ENCODE data around the gene ARG2. TPM values are rescaled to one million over a fixed set of nuclear protein-coding genes. Genes with fewer than 3 reads are reported as not detected.
A peak's percentile ranks its signal among the peaks of the same experiment; 100 is the strongest.

ARG2 gene
- total RNA-seq, 1 experiment from 2014 or later = 7.0 TPM

DNA sequence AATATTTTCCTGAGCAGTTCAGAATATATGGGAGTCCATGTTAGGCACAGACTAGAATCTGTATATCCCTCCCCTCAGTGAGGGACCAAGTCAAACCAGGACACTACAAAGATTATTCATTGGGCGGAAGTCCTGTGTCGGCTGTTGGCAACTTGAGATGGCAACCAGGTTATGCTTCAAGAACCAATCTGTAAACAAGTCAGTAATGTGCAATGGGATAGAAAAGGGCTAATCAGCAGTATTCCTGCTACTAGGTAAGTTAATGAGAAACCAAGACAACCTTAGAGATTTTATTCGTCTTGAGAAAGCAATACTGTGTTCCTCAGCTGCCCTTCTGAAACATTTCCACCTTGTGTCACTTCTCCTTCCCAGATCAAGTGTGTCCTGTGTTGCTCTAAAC lies 26.4 kb downstream of the ARG2 start (continued):
- no peak for TF ChIP-seq YY1 (IDR thresholded peaks at IDR 0.05; ENCODE audit: extremely low read depth, insufficient replicate concordance, low read depth, low read length)

DNA sequence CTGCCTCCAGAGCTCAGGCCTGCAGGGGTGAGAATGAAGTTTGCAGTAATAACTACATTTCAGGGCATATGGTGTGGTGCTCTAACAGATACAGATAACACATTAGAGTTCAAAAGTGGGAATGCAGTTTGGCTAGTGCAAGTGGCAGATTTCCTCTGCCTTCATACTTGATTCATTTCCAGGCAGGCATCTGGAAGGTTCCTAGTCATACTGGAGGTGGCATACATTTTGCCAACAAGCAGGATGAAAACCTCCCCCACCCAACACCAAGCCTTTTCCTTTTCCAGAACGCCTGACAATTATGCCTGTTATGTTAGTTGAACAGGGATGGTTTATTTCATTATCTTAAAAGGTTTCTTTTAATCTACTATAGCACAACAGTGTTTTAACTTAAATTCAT lies 30.4 kb downstream of the ARG2 start:
- no peak for ATAC-seq
- BruUV-seq (replicated peaks) = no TSS peak
- H3K4me3 ChIP-seq (replicated peaks in 1 of 2; ENCODE audit: low read depth in 1 of 2, low read length in 2 of 2) = no peak overlapping the region
- H4K20me1 ChIP-seq (ENCODE audit: insufficient read depth) = no peaks in the 10 kb centered on the region
- no peak overlapping the region for H3K27ac ChIP-seq (ENCODE audit: low read depth, low read length)
- H2AFZ ChIP-seq (ENCODE audit: low read depth, low read length, poor library complexity, severe bottlenecking) = no peak overlapping the region
- intact Hi-C loops (cut with micrococcal nuclease) = no loop called here
- ChIA-PET CTCF (no interaction called here), POLR2A (no interaction called here), RAD21 (ENCODE audit: low non-redundant PET in 1 of 2, low total read pairs in 2 of 2, uncharacterized antibody in 2 of 2, unreplicated experiment in 2 of 2) (no interaction called here)
- no peak for DNase-seq (ENCODE audit: low read depth, low spot score)
- no peak overlapping the region for H3K4me2 ChIP-seq (ENCODE audit: low read length)
- peaks cover 15 to 27% of the 10 kb centered on the region in 2 experiments; a peak in 3 of 4 replicates for H3K36me3 ChIP-seq (ENCODE audit: control insufficient read depth in 1 of 2, insufficient read depth in 2 of 2, low read length in 2 of 2)
- no peaks in the 10 kb centered on the region for H3K9me3 ChIP-seq (ENCODE audit: control insufficient read depth in 1 of 2, insufficient read depth in 1 of 2, low read depth in 1 of 2, low read length in 2 of 2)
- H3K9me2 ChIP-seq (ENCODE audit: insufficient read depth) = no peaks in the 10 kb centered on the region
- no peaks in the 10 kb centered on the region for H3K27me3 ChIP-seq (ENCODE audit: insufficient read depth, low read length)
- H3K79me2 ChIP-seq (ENCODE audit: insufficient read depth, low read length) = no peaks in the 10 kb centered on the region
- TF ChIP-seq YY1 (IDR thresholded peaks at IDR 0.05; ENCODE audit: extremely low read depth, insufficient replicate concordance, low read depth, low read length) (no peak), ZFX (IDR thresholded peaks at IDR 0.05) (no peak), POLR2A (IDR thresholded peaks at IDR 0.05; ENCODE audit: borderline replicate concordance, extremely low read depth, insufficient read depth, insufficient read length) (no peak), JUND (IDR thresholded peaks at IDR 0.05) (no peak), EZH2 (IDR thresholded peaks at IDR 0.05) (no peak), SP1 (IDR thresholded peaks at IDR 0.05; ENCODE audit: low read depth) (no peak)
- TF ChIP-seq, protein P1, sequence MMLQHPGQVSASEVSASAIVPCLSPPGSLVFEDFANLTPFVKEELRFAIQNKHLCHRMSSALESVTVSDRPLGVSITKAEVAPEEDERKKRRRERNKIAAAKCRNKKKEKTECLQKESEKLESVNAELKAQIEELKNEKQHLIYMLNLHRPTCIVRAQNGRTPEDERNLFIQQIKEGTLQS (IDR thresholded peaks at IDR 0.05) = no peak
- no peaks in the 10 kb centered on the region for H3K4me1 ChIP-seq (ENCODE audit: control insufficient read depth in 1 of 2, insufficient read depth in 2 of 2, low read length in 2 of 2)
- H3K9ac ChIP-seq (ENCODE audit: low read length) = no peak overlapping the region

DNA sequence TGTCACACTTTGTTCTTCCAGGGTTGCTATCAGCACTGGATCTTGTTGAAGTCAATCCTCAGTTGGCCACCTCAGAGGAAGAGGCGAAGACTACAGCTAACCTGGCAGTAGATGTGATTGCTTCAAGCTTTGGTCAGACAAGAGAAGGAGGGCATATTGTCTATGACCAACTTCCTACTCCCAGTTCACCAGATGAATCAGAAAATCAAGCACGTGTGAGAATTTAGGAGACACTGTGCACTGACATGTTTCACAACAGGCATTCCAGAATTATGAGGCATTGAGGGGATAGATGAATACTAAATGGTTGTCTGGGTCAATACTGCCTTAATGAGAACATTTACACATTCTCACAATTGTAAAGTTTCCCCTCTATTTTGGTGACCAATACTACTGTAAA lies 31.0 kb downstream of the ARG2 start:
- TSS peak; percentile 11 for BruUV-seq (replicated peaks)
- ChIA-PET POLR2A (no interaction called here), CTCF (no interaction called here), RAD21 (ENCODE audit: low non-redundant PET in 1 of 2, low total read pairs in 2 of 2, uncharacterized antibody in 2 of 2, unreplicated experiment in 2 of 2) (no interaction called here)
- DNase-seq (ENCODE audit: low read depth, low spot score) (no peak), ATAC-seq (no peak)
- Histone ChIP-seq H3K27me3 (ENCODE audit: insufficient read depth, low read length) (no peaks in the 10 kb centered on the region), H4K20me1 (ENCODE audit: insufficient read depth) (no peaks in the 10 kb centered on the region), H2AFZ (ENCODE audit: low read depth, low read length, poor library complexity, severe bottlenecking) (no peak overlapping the region), H3K4me3 (replicated peaks in 1 of 2; ENCODE audit: low read depth in 1 of 2, low read length in 2 of 2) (no peak overlapping the region), H3K36me3 (ENCODE audit: control insufficient read depth in 1 of 2, insufficient read depth in 2 of 2, low read length in 2 of 2) (peaks cover 15 to 30% of the 10 kb centered on the region in 2 experiments; a peak in 3 of 4 replicates), H3K27ac (ENCODE audit: low read depth, low read length) (no peak overlapping the region), H3K9me2 (ENCODE audit: insufficient read depth) (no peaks in the 10 kb centered on the region), H3K4me1 (ENCODE audit: control insufficient read depth in 1 of 2, insufficient read depth in 2 of 2, low read length in 2 of 2) (no peaks in the 10 kb centered on the region), H3K79me2 (ENCODE audit: insufficient read depth, low read length) (no peaks in the 10 kb centered on the region), H3K9me3 (ENCODE audit: control insufficient read depth in 1 of 2, insufficient read depth in 1 of 2, low read depth in 1 of 2, low read length in 2 of 2) (no peaks in the 10 kb centered on the region), H3K9ac (ENCODE audit: low read length) (no peak overlapping the region), H3K4me2 (ENCODE audit: low read length) (no peak overlapping the region)
- TF ChIP-seq EZH2phosphoT487 (IDR thresholded peaks at IDR 0.05; ENCODE audit: borderline replicate concordance) = no peak
- TF ChIP-seq SIN3A (IDR thresholded peaks at IDR 0.05; ENCODE audit: low read depth) = no peak
- no peak for TF ChIP-seq YY1 (IDR thresholded peaks at IDR 0.05; ENCODE audit: extremely low read depth, insufficient replicate concordance, low read depth, low read length)
- no peak for TF ChIP-seq SP1 (IDR thresholded peaks at IDR 0.05; ENCODE audit: low read depth)
- TF ChIP-seq TCF7L2 (IDR thresholded peaks at IDR 0.05; ENCODE audit: borderline replicate concordance, extremely low read depth, insufficient read depth, insufficient read length) = no peak
- TF ChIP-seq, protein P2, sequence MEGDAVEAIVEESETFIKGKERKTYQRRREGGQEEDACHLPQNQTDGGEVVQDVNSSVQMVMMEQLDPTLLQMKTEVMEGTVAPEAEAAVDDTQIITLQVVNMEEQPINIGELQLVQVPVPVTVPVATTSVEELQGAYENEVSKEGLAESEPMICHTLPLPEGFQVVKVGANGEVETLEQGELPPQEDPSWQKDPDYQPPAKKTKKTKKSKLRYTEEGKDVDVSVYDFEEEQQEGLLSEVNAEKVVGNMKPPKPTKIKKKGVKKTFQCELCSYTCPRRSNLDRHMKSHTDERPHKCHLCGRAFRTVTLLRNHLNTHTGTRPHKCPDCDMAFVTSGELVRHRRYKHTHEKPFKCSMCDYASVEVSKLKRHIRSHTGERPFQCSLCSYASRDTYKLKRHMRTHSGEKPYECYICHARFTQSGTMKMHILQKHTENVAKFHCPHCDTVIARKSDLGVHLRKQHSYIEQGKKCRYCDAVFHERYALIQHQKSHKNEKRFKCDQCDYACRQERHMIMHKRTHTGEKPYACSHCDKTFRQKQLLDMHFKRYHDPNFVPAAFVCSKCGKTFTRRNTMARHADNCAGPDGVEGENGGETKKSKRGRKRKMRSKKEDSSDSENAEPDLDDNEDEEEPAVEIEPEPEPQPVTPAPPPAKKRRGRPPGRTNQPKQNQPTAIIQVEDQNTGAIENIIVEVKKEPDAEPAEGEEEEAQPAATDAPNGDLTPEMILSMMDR (IDR thresholded peaks at IDR 0.05 in 2 of 3, conservative IDR thresholded peaks at IDR 0.05 in 1 of 3; ENCODE audit: borderline replicate concordance in 1 of 3, insufficient read depth in 1 of 3, low read depth in 2 of 3, low read length in 2 of 3) = no peak
- TF ChIP-seq SRF (IDR thresholded peaks at IDR 0.05; ENCODE audit: low read depth) = no peak
- TF ChIP-seq, protein P1 (IDR thresholded peaks at IDR 0.05) = no peak
- no peak for TF ChIP-seq JUND (IDR thresholded peaks at IDR 0.05)
- TF ChIP-seq FOSL1 (IDR thresholded peaks at IDR 0.05; ENCODE audit: low read depth) = no peak
- no peak for TF ChIP-seq ELF1 (IDR thresholded peaks at IDR 0.05; ENCODE audit: borderline replicate concordance, low read depth)
- TF ChIP-seq RAD21 (IDR thresholded peaks at IDR 0.05; ENCODE audit: low read depth) = no peak
- no peak for TF ChIP-seq EZH2 (IDR thresholded peaks at IDR 0.05)
- TF ChIP-seq ZFX (IDR thresholded peaks at IDR 0.05) = no peak
- TF ChIP-seq POLR2AphosphoS5 (IDR thresholded peaks at IDR 0.05; ENCODE audit: low read depth, low read length) = no peak
- TF ChIP-seq, protein P3, sequence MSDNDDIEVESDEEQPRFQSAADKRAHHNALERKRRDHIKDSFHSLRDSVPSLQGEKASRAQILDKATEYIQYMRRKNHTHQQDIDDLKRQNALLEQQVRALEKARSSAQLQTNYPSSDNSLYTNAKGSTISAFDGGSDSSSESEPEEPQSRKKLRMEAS (IDR thresholded peaks at IDR 0.05) = no peak
- TF ChIP-seq EGR1 (IDR thresholded peaks at IDR 0.05; ENCODE audit: low read depth) = no peak
- TF ChIP-seq CBX3 (IDR thresholded peaks at IDR 0.05; ENCODE audit: low read depth) = no peak
- intact Hi-C loops (cut with micrococcal nuclease) = no loop called here
